ENCODE results near the gene SET.

GRCh38 chr9:128723866-128724743 is 35.1 kb downstream of the SET start, which contains the start of gene ZDHHC12:
- TF ChIP-seq POLR2A (IDR thresholded peaks at IDR 0.05) (peak in 1 of 2 donors; percentile 32), CTCF (IDR thresholded peaks at IDR 0.05) (peak in 2 of 5 experiments; percentile 10 to 15), EP300 (IDR thresholded peaks at IDR 0.05) (peak in 1 of 2 donors; percentile 34)

Measured in tibial nerve (tissue), 4 donors.